ENCODE results near the gene ZNF415. TPM values are rescaled to one million over a fixed set of nuclear protein-coding genes. Genes with fewer than 3 reads are reported as not detected.

The ZNF415 gene
- polyA plus RNA-seq, 1 donor (not counting 4 experiments of a cell fraction or from before 2014, with no cell fraction given), result 5.2 TPM

- H3K79me2 ChIP-seq (ENCODE audit: control insufficient read depth, insufficient read depth, low read length), result no peaks in the 10 kb centered on the region
- DNase-seq (ENCODE audit: low read depth, low spot score) (no peak), FAIRE-seq (no peak)
- no peak overlapping the region for H2AFZ ChIP-seq (ENCODE audit: control insufficient read depth, low read length)
- H3K27ac ChIP-seq (ENCODE audit: control insufficient read depth, insufficient read depth, low read length), result no peak overlapping the region
- H3K4me1 ChIP-seq (ENCODE audit: control insufficient read depth, extremely low read depth, insufficient read depth, low read length), result no peaks in the 10 kb centered on the region
- peaks cover 2% of the 10 kb centered on the region in 2 experiments for H3K36me3 ChIP-seq (ENCODE audit: control insufficient read depth in 2 of 2, extremely low read depth in 1 of 2, insufficient read depth in 2 of 2, low read length in 2 of 2)
- no peak overlapping the region for H3K4me3 ChIP-seq (ENCODE audit: control insufficient read depth in 2 of 3, extremely low read depth in 1 of 3, insufficient read depth in 2 of 3, low read depth in 1 of 3, low read length in 3 of 3)
- H3K9me1 ChIP-seq (ENCODE audit: control insufficient read depth, extremely low read depth, insufficient read depth, low read length), result no peaks in the 10 kb centered on the region
- no peak overlapping the region for H3K9ac ChIP-seq (ENCODE audit: control insufficient read depth, extremely low read depth, insufficient read depth, low read length)
- no peak overlapping the region for H3K4me2 ChIP-seq (ENCODE audit: control insufficient read depth, extremely low read depth, insufficient read depth, low read depth, low read length)
- no peaks in the 10 kb centered on the region for H4K20me1 ChIP-seq (ENCODE audit: control insufficient read depth, extremely low read depth, insufficient read depth, low read length)
- TF ChIP-seq CTCF (optimal IDR thresholded peaks at IDR 0.05 in 1 of 3, IDR thresholded peaks at IDR 0.05 in 1 of 3, conservative IDR thresholded peaks at IDR 0.05 in 1 of 3; ENCODE audit: extremely low read depth in 1 of 3, insufficient read depth in 2 of 3, low read length in 3 of 3) (no peak), EZH2 (IDR thresholded peaks at IDR 0.05; ENCODE audit: low read length) (no peak)
- dilution Hi-C loops (cut with MboI; ENCODE audit: extremely low pct_ligation_motif_present, low sequenced_read_pairs), result no loop called here
- no peaks in the 10 kb centered on the region for H3K27me3 ChIP-seq (ENCODE audit: control insufficient read depth, extremely low read depth, insufficient read depth, low read length)
- H3K9me3 ChIP-seq (ENCODE audit: control insufficient read depth, low read depth, low read length), result peaks cover 7% of the 10 kb centered on the region
These were observed 27.6 kb upstream of the ZNF415 start for GRCh38 chr19:53160350-53160749.

GRCh38 chr19:53158119-53158656, 25.5 kb upstream of the ZNF415 start:
- no peaks in the 10 kb centered on the region for H3K9me1 ChIP-seq (ENCODE audit: control insufficient read depth, extremely low read depth, insufficient read depth, low read length)
- no peak for FAIRE-seq
- peaks cover 0 to 2% of the 10 kb centered on the region in 2 experiments for H3K36me3 ChIP-seq (ENCODE audit: control insufficient read depth in 2 of 2, extremely low read depth in 1 of 2, insufficient read depth in 2 of 2, low read length in 2 of 2)
- no peaks in the 10 kb centered on the region for H3K9me3 ChIP-seq (ENCODE audit: control insufficient read depth, low read depth, low read length)
- H3K79me2 ChIP-seq (ENCODE audit: control insufficient read depth, insufficient read depth, low read length), result no peaks in the 10 kb centered on the region
- H3K4me3 ChIP-seq (ENCODE audit: control insufficient read depth in 2 of 3, extremely low read depth in 1 of 3, insufficient read depth in 2 of 3, low read depth in 1 of 3, low read length in 3 of 3), result peak overlapping the region; percentile 56 to 70 (median 66)
- H3K27ac ChIP-seq (ENCODE audit: control insufficient read depth, insufficient read depth, low read length), result no peak overlapping the region
- H3K27me3 ChIP-seq (ENCODE audit: control insufficient read depth, extremely low read depth, insufficient read depth, low read length), result no peaks in the 10 kb centered on the region
- peak overlapping the region; percentile 58 for H3K9ac ChIP-seq (ENCODE audit: control insufficient read depth, extremely low read depth, insufficient read depth, low read length)
- no peak for DNase-seq (ENCODE audit: low read depth, low spot score)
- dilution Hi-C loops (cut with MboI; ENCODE audit: extremely low pct_ligation_motif_present, low sequenced_read_pairs), result no loop called here
- no peaks in the 10 kb centered on the region for H4K20me1 ChIP-seq (ENCODE audit: control insufficient read depth, extremely low read depth, insufficient read depth, low read length)
- H3K4me2 ChIP-seq (ENCODE audit: control insufficient read depth, extremely low read depth, insufficient read depth, low read depth, low read length), result peak overlapping the region; percentile 80
- H3K4me1 ChIP-seq (ENCODE audit: control insufficient read depth, extremely low read depth, insufficient read depth, low read length), result no peaks in the 10 kb centered on the region
- TF ChIP-seq EZH2 (IDR thresholded peaks at IDR 0.05; ENCODE audit: low read length) (no peak), CTCF (optimal IDR thresholded peaks at IDR 0.05 in 1 of 3, IDR thresholded peaks at IDR 0.05 in 1 of 3, conservative IDR thresholded peaks at IDR 0.05 in 1 of 3; ENCODE audit: extremely low read depth in 1 of 3, insufficient read depth in 2 of 3, low read length in 3 of 3) (no peak)
- H2AFZ ChIP-seq (ENCODE audit: control insufficient read depth, low read length), result peak overlapping the region; percentile 53
